Spinal cord (tissue), 10 donors: ENCODE measurements around the gene CDC14B. TPM values are rescaled to one million over a fixed set of nuclear protein-coding genes. Genes with fewer than 3 reads are reported as not detected.

Experiments used
- DNase-seq, 6 donors: peaks; one replicate each; pipeline versions ENCODE4 v3.0.0 to v3.0.0-alpha.2; 2013 to 2015; ENCODE audit warnings: low spot score in 6 of 6, low read depth in 4 of 6
- H3K27ac ChIP-seq: one replicate; pipeline ENCODE4 v1.5.1; 2013; ENCODE audit warnings: low read depth, low read length, control low read depth
- H3K27me3 ChIP-seq: one replicate; pipeline ENCODE4 v1.6.1; 2013; ENCODE audit warnings: low read length; ENCODE audit not compliant: control insufficient read depth, insufficient read depth
- H3K36me3 ChIP-seq: one replicate; pipeline ENCODE4 v1.6.1; 2013; ENCODE audit warnings: low read length; ENCODE audit not compliant: control insufficient read depth, insufficient read depth
- H3K4me1 ChIP-seq: one replicate; pipeline ENCODE4 v1.6.1; 2013; ENCODE audit warnings: low read length; ENCODE audit not compliant: control insufficient read depth, insufficient read depth
- H3K4me3 ChIP-seq: one replicate; pipeline ENCODE4 v1.5.1; 2013; ENCODE audit warnings: low read depth, low read length, control low read depth
- H3K9me3 ChIP-seq: one replicate; pipeline ENCODE4 v1.6.1; 2013; ENCODE audit warnings: low read length; ENCODE audit not compliant: control insufficient read depth, insufficient read depth
- WGBS: methylation state at CpG from one replicate; pipeline ENCODE4 v1.1.5; 2013; ENCODE audit warnings: missing lambda C conversion rate; ENCODE audit not compliant: insufficient coverage; 5-methylcytosine and 5-hydroxymethylcytosine counted together
- polyA plus RNA-seq, 2 donors: library from polyadenylated mRNA; unstranded; fragments of 120-200 nt; gene quantifications; one replicate each; pipeline ENCODE4 v1.2.1, GENCODE V29; 2013; ENCODE audit not compliant: insufficient read length in 2 of 2
- total RNA-seq, 2 donors: library from RNA; depleted of rRNA in 1 of 2; stranded (reverse); fragments of 120-200 nt in 1 of 2; fragments of >200 nt in 1 of 2; gene quantifications; one replicate each; pipeline versions ENCODE4 v1.2.3 to v1.2.4, GENCODE V29; 2013 to 2014
- donor health status: healthy.

The CDC14B gene
- total and polyA plus RNA-seq, 4 donors, result 19.5 to 46.5 (median 20.1) TPM

GRCh38 chr9:96461336-96461735 lies 158.3 kb downstream of the CDC14B start:
- H3K27ac ChIP-seq, result no peak overlapping the region
- H3K4me3 ChIP-seq, result no peak overlapping the region
- H3K4me1 ChIP-seq, result peaks cover 5% of the 10 kb centered on the region
- WGBS, result no CpG with 5 or more reads among the region's 8 CpGs
- H3K36me3 ChIP-seq, result peaks cover 23% of the 10 kb centered on the region
- no peaks in the 10 kb centered on the region for H3K27me3 ChIP-seq
- DNase-seq, result no peak
- H3K9me3 ChIP-seq, result no peaks in the 10 kb centered on the region

GRCh38 chr9:96460882-96461281 lies 158.8 kb downstream of the CDC14B start:
- Histone ChIP-seq H3K4me3 (no peak overlapping the region), H3K27ac (no peak overlapping the region), H3K4me1 (peaks cover 5% of the 10 kb centered on the region), H3K9me3 (no peaks in the 10 kb centered on the region), H3K27me3 (no peaks in the 10 kb centered on the region), H3K36me3 (peaks cover 18% of the 10 kb centered on the region)
- no peak for DNase-seq

- Histone ChIP-seq H3K27ac (no peak overlapping the region), H3K27me3 (no peaks in the 10 kb centered on the region), H3K9me3 (no peaks in the 10 kb centered on the region), H3K4me1 (peaks cover 5% of the 10 kb centered on the region), H3K36me3 (peaks cover 18% of the 10 kb centered on the region), H3K4me3 (no peak overlapping the region)
- no CpG with 5 or more reads among the region's 5 CpGs for WGBS
- no peak for DNase-seq
Observed at GRCh38 chr9:96460470-96460869, 159.2 kb downstream of the CDC14B start.

GRCh38 chr9:96459268-96460007 lies 160.2 kb downstream of the CDC14B start:
- peaks cover 5% of the 10 kb centered on the region for H3K4me1 ChIP-seq
- no peak for DNase-seq
- H3K4me3 ChIP-seq, result no peak overlapping the region
- WGBS, result 100% methylated on average over 2 of the region's 7 CpGs
- no peaks in the 10 kb centered on the region for H3K9me3 ChIP-seq
- peaks cover 18% of the 10 kb centered on the region for H3K36me3 ChIP-seq
- no peak overlapping the region for H3K27ac ChIP-seq
- H3K27me3 ChIP-seq, result no peaks in the 10 kb centered on the region

DNA sequence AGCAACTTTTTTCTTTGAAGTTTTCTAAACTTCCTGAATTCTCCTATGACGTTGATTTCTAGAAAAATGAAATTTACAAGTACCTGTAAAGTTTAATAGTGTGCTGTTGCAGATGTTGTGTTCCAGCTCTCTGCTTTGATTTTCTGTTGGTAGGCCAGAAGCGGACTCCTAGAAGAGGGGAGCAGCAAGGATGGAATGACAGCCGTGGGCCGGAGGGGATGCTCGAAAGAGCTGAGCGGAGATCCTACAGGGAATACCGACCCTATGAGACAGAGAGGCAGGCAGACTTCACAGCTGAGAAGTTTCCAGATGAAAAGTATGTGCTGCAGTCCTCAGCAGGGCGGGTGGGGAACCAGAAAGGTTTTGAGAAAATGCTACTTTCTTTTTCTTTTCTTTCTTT lies 161.4 kb downstream of the CDC14B start:
- 95% methylated on average over 6 of the region's 8 CpGs for WGBS

GRCh38 chr9:96457266-96457665 lies 162.4 kb downstream of the CDC14B start:
- peak in 1 of 6 donors; percentile 30 for DNase-seq
- Histone ChIP-seq H3K4me3 (no peak overlapping the region), H3K9me3 (no peaks in the 10 kb centered on the region), H3K27me3 (no peaks in the 10 kb centered on the region), H3K27ac (no peak overlapping the region), H3K4me1 (peaks cover 5% of the 10 kb centered on the region), H3K36me3 (peaks cover 2% of the 10 kb centered on the region)
- 60% methylated on average over 3 of the region's 4 CpGs for WGBS

More for the DNA sequence above, 161.4 kb downstream of the CDC14B start:
- DNase-seq, result no peak
- Histone ChIP-seq H3K4me3 (no peak overlapping the region), H3K4me1 (peaks cover 5% of the 10 kb centered on the region), H3K27me3 (no peaks in the 10 kb centered on the region), H3K36me3 (peaks cover 12% of the 10 kb centered on the region), H3K27ac (no peak overlapping the region), H3K9me3 (no peaks in the 10 kb centered on the region)

DNA sequence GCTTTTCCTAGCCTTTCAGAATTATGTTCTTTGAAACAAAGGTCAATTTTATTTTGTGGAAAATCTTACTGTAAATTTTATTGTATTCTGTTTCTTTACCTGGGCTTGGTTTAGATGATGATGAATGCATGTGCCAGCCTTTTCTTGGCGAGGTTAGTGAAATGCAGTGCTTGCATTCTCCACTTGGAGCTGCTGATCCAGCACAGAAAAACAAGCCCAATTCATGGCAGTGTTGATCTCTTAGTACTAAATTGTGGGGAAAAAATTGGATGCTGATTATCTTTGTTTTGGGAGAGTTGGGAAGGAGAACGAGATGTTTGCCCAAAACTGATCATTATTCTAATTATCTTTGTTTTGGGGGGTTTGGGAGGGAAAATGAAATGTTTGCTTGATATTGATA lies 166.0 kb downstream of the CDC14B start:
- Histone ChIP-seq H3K9me3 (no peaks in the 10 kb centered on the region), H3K27me3 (no peaks in the 10 kb centered on the region), H3K4me1 (peaks cover 16% of the 10 kb centered on the region), H3K36me3 (no peaks in the 10 kb centered on the region), H3K4me3 (no peak overlapping the region), H3K27ac (no peak overlapping the region)
- DNase-seq, result peak in 2 of 6 donors; percentile 81 to 84
- WGBS, result 11% methylated on average over 1 of the region's 2 CpGs

- Histone ChIP-seq H3K36me3 (no peaks in the 10 kb centered on the region), H3K9me3 (no peaks in the 10 kb centered on the region), H3K4me3 (peak overlapping the region; percentile 68), H3K27me3 (no peaks in the 10 kb centered on the region), H3K4me1 (peaks cover 12% of the 10 kb centered on the region), H3K27ac (peak overlapping the region; percentile 76)
- peak in 2 of 6 donors; percentile 44 to 56 for DNase-seq
- under 1% methylated on average over 57 of the region's 63 CpGs for WGBS
Observed at GRCh38 chr9:96450613-96451528, 168.8 kb downstream of the CDC14B start.
